COLO829 (cell line): ENCODE measurements around the gene YKT6.
"Not testable (repeated sequence)": the region's sequence is repeated elsewhere in the genome, so short reads cannot be mapped to it uniquely, and the experiment has no call there.

Experiments used
- DNase-seq: peaks from one replicate; pipeline ENCODE4 v3.0.0; 2012; ENCODE audit warnings: low spot score

Gene YKT6

DNA sequence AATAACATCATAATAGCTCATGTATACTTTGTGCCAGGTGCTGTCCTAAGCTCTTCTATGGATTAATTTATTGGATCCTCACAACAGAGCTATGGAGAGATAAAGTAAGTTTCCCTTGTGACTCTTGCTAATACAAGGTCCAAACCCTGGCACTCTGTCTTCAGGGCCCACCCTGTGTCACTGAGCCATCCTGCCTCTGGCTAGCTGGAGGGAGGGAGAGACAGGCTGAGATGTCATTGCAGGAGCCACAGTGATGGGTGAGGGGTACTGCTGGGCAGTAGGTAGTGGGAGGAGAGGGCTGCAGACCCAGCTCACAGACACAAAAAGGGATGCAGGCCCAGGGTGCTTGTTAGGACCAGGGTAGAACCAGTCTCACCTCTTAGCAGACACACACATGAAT lies 28.4 kb upstream of the YKT6 start:
- no peak for DNase-seq

DNA sequence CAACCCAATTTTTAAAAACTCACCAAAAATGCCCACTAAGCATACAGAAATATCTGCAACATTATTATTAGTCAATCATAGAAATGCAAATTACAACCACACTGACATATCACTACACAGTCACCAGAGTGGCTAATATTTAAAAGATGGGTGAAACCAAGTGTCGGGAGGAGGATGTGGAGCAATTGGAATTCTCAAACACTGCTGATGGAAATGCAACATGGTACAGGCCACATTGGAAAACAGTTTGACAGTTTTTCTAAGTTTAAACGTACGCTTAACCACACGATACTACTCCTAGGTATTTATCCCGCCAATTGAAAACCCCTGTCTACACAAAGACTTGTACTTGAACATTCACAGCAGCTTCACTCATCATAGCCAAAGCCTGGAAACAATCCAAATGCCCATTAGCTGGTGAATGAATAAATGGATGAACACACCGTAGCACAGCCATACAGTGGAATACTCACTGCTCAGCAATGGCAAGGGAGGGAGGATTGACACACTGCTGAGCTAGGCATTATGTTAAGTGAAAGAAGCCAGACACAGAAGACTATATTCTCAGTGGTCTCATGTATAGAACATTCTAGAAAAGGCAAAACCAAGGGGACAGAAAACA lies 27.9 kb upstream of the YKT6 start:
- no peak for DNase-seq

DNA sequence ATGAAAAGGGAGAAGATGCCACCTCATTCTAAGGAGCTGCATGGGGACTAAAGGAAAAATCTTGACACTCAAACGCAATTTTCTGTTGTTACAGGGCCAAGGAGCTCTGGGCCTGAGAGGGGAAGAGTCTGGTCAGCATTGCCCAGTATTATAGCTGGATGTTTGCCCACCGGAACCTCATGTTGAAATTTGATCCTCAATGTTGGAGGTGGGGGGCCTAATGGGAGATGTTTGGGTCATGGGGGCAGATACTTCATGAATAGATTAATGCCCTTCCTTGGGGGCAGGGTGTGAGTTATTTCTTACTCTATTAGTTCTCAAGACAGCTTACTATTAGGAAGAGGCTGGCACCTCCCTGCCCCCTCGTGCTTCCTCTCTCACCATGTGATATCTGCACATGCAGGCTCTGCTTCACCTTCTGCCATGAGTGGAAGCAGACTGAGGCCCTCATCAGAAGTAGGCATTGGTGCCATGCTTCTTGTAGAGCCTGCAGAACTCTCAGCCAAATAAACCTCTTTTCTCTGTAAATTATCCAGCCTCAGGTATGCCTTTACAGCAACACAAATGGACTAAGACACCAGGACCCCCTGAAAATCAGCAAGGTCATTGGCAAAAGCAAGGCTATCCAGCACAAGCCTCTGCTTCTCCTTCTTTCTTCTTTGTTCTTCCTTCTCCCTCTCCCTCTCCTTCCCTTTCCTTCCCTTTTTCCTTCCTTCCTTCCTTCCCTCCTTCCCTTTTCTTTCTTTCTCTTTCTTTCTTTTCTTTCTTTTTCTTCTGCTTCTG lies 26.7 kb upstream of the YKT6 start:
- no peak for DNase-seq

DNA sequence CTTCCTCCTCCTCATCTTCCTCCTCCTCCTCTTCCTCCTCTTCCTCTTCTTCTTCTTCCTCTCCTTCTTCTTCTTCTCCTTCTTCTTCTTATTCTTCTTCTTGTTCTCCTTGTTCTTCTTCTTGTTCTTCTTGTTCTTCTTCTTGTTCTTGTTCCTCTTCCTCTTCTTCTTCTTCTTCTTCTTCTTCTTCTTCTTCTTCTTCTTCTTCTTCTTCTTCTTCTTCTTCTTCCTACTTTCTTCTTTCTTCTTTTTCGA lies 26.2 kb upstream of the YKT6 start:
- DNase-seq, result not testable (repeated sequence)

DNA sequence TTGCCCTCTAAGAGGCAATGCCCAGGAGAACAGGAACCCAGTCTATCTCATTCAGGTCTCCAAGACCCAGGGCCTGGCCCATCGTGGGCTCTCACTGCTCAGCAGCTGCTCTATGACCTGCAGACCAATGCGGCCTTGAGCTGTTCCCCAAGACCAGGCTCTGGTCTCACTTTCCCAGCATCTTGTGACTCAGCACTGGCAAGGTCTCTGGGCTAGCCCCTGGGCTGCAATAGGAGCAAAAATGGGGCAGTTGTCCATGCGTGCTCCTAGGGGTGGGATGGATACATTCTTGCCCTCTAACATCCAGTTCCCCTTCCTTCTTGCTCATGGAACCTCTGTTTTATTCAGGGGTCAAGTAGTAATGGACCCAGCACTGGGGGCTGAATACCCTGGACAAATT lies 25.0 kb upstream of the YKT6 start:
- no peak for DNase-seq

DNA sequence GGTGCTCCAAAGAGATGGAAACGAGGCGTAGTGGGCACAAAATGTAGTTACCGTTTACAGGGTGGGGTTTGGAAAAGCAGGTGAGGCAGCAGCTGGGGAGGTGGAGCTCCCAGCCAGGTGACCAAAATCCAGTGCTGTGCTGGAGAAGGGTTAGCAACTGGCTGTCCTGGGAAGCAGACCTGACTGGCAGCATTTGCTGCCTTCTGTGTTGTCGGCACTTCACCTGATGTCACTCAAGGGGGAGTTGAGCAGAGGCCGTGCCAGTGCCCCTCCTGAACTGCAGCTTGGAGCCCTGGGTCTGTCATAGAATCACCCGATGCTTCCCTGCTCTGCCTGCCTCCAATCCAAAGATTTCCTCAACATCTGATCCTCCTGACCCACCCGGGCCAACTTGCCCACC lies 24.3 kb upstream of the YKT6 start:
- no peak for DNase-seq

DNA sequence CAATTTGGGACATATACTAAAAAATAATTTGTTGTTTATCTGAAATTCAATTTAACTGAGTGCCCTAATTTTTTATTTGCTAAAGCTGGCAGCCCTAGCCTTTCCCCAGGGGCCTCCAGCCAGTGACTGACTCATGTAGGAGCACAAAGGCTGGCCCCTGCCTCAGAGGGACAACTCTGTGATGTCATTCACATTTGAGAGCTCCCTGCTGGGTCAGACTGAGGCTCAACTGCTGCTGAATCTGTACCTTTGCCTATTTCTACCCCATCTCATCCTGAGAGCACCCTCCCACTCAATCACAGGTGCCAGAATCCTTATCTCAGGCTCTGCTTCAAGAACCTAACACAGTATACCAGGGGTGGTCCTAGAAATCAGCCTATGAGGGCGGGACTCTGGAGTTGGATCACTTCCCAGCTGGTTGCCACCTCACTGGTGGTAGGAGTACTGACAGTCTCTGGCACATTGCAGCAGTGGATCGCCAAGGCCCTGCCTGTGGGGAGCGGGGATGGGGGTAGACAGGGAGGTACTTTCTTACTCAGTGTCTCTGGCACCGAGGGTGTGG lies 23.1 kb upstream of the YKT6 start:
- DNase-seq, result no peak

DNA sequence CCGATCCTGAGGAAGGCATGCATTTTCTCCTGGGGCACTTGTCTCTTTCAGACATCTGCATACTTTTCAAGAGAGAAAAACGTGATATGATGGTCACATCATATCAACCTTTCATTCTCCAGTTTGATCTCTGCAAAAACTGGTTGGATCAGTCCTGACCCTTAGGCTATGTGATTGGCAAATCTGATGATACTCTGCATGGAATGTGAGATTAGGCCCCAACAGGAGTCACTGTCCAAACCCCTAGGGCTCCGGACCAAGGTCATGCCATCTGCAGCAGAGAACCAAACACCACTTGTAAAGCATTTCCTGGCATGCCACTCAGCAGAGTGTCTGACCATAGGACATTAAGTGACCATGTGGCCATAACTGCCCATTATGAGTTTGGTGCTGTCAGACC lies 20.1 kb upstream of the YKT6 start:
- no peak for DNase-seq

DNA sequence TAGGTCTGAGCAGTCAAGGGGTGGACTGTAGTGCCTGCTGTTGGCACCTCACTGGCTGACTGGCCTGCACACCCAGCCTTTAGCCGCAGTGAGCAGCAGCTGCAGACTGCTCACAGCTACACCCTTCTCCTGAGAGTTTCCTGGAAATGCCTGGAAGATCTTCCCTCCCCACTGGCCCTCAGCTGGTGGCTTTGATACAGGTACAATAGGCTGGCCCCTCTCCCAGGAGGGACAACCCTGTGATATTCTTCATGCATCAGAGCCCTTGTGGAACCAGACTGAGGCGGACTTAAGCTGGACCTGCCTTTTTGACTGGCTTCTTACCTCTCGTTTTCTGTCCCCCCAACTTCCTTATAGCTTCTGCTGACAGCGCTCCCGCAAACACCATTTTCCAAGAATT lies 18.0 kb upstream of the YKT6 start:
- no peak for DNase-seq

DNA sequence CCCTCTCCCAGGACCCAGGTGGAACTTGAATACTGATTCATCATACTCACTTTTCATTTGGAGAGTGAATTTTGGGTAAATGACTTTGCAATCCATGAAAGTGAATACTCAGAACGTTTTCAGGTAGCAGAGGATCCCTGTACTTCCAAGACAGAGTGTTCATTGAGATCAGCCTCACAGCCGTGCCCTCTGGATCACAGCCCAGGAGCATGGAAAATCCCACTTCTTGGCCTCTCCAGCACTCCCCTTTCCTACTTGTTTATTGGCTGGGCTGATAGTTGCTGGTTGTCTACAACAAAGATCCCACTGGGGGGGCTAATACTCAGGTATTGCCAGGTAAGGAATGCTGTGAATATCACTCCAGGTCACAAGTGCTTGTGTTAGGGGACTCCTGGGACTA lies 17.4 kb upstream of the YKT6 start:
- DNase-seq, result no peak

DNA sequence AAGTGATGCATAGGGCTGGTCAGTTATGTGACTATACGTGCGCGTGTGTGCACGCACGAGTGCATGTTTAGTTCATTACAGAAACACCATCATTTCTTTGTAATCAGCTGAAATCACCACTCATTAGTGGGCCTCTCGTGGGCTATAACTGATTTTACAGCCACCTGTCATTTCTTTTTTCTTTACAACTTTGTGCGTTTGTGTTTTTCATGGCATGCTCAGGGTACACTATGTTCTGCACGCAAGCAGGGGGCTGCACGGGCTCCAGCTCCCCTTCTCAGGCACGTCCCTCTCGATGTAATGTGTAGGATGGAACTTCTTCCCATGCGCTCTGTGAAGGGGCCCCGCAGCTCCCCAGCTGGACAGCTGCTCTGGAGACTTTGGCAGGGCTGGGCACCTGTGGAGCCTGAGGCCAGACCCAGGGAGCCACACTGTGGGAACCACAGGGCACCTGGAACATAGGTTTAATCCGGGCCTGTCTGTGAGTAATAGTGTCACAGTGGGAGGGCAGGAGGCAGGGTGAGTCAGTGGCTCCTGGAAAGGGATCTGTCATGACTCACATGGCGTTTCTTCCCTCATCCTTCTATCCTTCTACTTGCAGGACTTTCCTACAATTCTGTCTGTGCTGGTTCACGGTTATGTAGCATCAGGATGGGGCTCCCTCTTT lies 16.4 kb upstream of the YKT6 start:
- peak; percentile 57 for DNase-seq

DNA sequence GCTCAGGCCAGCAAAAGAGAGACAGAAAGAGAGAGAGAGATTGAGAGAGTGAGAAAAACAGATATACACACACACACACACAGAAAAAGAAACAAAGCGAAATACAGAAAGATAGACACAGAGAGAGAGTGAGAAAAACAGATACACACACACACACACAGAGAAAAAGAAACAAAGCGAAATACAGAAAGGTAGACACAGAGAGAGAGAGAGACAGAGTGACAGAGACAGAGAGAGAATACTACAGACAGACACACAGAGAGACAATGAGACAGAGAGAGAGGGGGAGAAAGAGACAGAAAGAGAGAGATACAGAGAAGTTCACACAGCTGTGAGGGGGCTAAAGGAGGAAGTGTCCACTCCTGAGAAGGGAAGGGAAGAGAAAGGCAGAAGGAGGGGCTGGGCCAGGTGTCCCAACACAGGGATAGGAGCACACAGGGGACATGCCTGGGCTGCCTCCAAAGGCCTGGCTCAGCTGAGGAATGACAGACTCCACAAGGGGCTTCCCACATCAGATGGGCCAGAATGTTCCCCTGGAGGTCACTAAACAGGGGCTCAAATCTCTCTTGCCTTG lies 15.8 kb upstream of the YKT6 start:
- no peak for DNase-seq

DNA sequence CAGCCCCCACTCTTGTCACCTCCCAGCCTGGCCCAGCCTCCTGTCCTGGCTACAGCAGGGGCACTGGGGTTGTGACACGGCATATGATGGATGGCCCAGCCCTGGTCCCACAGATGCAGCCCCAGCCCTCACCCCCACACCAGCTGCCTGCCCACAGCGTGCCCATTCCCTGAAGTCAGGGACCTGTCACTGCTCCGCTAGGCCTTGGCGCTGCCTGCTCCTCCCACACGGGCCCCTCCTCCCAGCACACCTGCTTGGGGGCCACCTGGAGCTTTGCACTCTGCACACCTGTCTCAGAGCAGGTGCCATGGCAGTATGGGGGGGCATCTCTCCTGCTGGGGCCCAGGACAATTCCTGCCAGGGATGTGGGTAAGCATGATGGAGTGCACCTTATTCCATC lies 15.0 kb upstream of the YKT6 start:
- no peak for DNase-seq

DNA sequence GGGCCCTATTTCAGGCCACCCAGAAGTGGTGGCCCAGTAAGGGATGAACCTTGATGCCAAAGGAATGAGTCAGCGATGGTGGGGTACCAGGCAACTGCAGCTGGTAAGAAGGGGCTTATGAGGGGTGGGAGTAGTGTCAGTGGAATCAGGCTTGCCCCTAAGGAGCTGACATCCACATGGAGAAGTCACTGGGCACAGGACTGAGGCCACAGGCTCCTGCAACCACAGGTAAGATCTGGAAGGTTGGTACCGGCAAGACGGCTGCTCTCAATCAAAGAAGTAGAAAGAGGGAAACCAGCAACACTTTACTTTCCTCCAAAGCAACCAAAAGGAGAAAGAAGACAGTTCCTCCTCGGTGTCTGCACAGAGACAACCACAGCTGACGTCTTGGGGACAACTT lies 14.0 kb upstream of the YKT6 start:
- DNase-seq, result no peak

DNA sequence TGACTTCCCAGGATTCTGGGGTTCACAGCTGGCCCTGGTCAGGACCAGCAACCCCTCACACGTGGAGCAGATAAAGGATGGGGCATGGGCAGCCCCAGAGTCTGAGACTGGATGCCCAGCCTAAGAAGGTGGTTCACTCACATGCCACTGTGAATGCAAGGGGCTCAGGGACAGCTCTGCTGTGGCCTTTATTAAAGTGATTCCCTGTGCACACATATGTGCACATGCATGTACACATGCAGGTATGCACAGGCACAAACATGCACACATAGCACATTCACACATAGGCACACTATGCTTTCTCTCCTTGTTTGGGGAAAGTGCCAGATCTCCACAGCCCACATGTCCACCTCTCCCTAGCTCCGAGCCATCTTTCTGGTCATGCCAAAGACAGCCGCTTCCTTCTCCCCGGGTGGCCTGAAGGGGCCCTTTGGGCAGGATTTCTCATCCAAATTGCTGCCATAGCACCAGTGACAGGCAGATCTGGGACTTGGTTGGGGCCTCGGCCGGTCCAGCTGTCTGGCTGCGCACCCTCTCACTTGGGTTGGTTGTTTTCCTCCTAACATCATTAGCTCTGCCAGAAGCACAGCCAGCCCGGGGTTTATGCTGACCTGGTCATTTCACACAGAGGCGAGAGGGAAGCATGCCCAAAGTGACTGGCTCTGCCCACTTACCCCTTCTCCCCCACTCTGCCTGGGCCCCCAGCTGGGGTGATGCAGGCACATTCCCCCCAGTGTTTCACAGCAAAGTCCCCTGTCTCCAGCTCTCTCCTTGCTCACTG lies 13.0 kb upstream of the YKT6 start:
- DNase-seq, result no peak

DNA sequence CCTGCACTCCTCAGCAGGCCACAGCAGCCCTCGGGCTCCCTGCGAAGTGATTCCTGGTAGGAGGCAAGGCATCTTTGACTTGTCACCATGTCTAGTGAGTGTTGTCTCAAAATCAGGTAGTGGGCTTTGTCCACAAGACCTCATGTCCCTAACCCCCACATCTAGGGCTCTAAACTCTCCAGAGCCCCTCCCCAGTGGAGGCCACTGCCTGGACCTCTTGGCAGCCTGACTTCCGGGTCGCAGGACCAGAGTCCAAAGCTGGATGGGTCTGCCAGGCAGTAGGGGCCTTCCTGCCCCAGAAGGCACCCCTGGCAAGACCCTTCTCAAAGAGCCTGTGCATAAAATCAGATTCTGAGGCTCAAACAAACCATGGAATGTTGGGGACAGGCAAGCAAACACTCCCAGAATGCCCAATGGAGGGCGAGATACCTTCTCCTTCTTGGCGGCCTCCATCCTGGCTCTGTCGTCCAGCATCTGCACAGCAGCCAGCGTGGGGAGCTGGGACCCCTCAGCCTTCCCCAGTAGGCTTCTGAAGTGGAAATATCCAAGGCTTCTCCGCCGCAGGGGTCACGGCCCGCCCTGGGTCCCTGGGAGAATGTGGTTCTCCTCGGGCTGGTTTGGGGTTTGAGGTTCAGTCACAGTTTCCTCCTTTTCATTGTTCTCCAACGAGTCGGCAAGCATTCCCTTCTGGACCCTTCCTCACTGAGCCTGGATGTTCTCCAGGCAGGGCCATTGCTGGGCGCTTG lies 12.1 kb upstream of the YKT6 start:
- DNase-seq, result no peak

DNA sequence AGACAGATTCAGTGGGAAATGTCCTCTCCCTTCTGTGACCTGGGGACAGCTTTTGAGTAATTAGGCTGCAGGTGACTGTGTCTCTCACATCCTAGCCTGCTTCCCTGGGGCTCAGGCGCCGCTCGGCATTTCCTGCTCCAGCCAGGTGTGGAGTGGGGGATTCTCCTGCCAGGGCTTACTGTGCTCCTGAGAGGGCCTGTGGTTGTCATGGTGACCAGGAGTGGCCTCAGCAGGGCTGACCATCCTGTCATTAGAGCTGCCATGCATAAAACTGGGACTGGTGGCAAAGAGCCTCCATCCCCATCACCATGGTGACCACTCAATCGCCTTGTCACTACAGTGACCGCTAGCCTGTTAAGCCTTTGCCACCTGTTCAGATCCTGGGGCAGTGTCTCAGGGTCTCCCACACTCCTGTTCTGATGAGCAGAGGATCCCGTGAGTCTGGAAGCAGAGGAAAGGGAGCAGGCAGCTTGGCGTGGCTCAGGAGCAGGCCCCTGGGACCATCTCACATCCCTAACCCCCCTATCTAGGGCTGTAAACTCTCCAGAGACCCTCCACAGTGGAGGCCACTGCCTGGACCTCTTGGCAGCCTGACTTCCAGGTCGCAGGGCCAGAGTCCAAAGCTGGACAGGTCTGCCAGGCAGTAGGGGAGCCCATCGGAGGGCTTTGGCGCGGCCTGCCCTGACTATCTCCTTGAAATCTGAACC lies 11.3 kb upstream of the YKT6 start, which contains the start of gene GCK:
TSS of gene GCK (minus strand) at position 154 of the 707 bp plus-strand sequence. CDS start 486 bp downstream, outside the sequence.
- DNase-seq, result no peak

DNA sequence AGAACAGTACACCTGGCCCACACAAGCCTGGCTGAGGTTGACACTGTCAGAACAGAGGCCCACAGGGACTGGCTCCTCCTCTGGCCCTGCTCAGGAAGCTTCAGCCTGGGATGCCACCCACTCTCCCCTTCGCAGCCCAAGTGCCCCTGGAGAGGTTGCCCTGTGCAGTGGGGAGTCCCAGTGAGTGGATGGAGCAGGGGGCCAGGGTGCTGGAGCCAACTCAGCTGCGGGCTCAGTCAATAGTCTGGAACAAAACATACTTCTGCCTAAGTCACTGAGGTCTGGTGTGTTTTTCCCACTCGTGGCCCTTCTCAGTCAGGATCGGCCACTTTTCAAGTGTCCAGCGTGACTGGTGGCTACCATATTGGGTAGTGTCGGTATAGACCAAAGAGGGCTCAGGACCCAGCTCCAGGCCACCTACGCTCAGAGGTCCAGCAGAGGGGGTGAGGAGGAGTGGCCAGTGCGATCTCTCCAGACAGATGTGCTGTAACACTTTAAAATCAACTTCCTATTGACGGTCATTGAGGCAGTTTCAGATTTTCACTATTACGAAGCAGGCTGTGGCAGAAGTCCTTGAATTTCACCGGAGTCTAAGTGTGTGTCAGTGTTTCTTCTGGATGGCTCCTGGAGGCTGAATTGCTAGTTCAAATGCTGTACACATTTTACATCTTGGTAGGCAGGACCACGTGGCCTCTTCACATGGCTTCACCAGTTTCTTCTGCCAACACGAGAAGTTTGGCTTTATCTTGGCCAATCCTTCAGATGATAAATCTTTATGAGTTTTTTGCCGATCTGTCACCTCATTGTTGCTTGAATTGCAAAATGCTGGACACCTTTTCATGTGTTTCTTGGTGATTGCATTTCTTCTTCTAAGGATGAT lies 10.5 kb upstream of the YKT6 start:
- DNase-seq, result no peak

DNA sequence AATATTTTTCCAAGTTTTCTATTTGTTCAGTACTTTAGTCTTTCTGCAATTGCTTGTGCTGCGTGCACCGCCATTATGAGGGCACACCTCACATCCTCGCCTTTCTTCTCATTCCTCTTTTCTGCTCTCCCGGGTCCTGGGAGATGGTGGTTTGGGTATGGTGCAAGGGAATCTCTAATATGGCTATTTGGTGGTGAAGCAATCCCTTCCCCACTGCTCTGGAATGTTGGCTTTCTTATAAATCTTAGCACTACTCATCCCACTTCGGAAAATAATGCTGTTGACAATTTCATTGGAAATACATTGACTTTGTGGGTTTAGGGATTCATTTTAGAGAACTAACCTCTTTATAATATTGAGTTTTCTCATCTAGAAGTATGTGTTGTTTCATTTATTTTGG lies 9.6 kb upstream of the YKT6 start:
- DNase-seq, result no peak
